GM23248 (cell line): Measurements from ENCODE around the gene RIOK2. TPM values are rescaled to one million over a fixed set of nuclear protein-coding genes. Genes with fewer than 3 reads are reported as not detected.

ENCODE experiments used
- DNase-seq: peaks from one replicate; pipeline ENCODE4 v3.0.0-alpha.2; 2015
- H2AFZ ChIP-seq: fragments of 200-600 bp; sonication (generic); 2 replicates; pipeline ENCODE4 v1.6.1; 2016; ENCODE audit warnings: antibody characterized with exemption
- H3F3A ChIP-seq: fragments of 200-600 bp; sonication (generic); 2 replicates; pipeline ENCODE4 v1.6.1; 2016; ENCODE audit warnings: mild to moderate bottlenecking, antibody characterized with exemption, mixed run types; ENCODE audit not compliant: insufficient read depth
- H3K27ac ChIP-seq: fragments of 200-600 bp; sonication (generic); 2 replicates; pipeline ENCODE4 v1.5.1; 2016; ENCODE audit warnings: mild to moderate bottlenecking
- H3K27me3 ChIP-seq: fragments of 200-600 bp; sonication (generic); replicated peaks from 2 replicates; pipeline ENCODE4 v1.6.1; 2016; ENCODE audit warnings: mild to moderate bottlenecking; ENCODE audit not compliant: insufficient read depth
- H3K36me3 ChIP-seq: fragments of 200-600 bp; sonication (generic); 2 replicates; pipeline ENCODE4 v1.6.1; 2016; ENCODE audit warnings: low read depth, mild to moderate bottlenecking
- H3K4me1 ChIP-seq: fragments of 200-600 bp; sonication (generic); 2 replicates; pipeline ENCODE4 v1.6.1; 2016; ENCODE audit warnings: mild to moderate bottlenecking; ENCODE audit not compliant: insufficient read depth
- H3K4me2 ChIP-seq: fragments of 200-600 bp; sonication (generic); one replicate; pipeline ENCODE4 v1.6.1; 2016; ENCODE audit warnings: mild to moderate bottlenecking; ENCODE audit not compliant: unreplicated experiment
- H3K4me3 ChIP-seq: fragments of 200-600 bp; sonication (generic); 2 replicates; pipeline ENCODE4 v1.5.1; 2016; ENCODE audit warnings: mild to moderate bottlenecking
- H3K79me2 ChIP-seq: fragments of 200-600 bp; sonication (generic); 2 replicates; pipeline ENCODE4 v1.6.1; 2016; ENCODE audit warnings: mild to moderate bottlenecking; ENCODE audit not compliant: insufficient read depth
- H3K9ac ChIP-seq: fragments of 200-600 bp; sonication (generic); 2 replicates; pipeline ENCODE4 v1.6.1; 2016; ENCODE audit warnings: mild to moderate bottlenecking
- H3K9me2 ChIP-seq: fragments of 200-600 bp; sonication (generic); 2 replicates; pipeline ENCODE4 v1.6.1; 2016; ENCODE audit warnings: mixed run types, mild to moderate bottlenecking, moderate library complexity; ENCODE audit not compliant: insufficient read depth
- H3K9me3 ChIP-seq: fragments of 200-600 bp; sonication (generic); one replicate; pipeline ENCODE4 v1.6.1; 2017; ENCODE audit warnings: low read depth
- H4K20me1 ChIP-seq: fragments of 200-600 bp; sonication (generic); 2 replicates; pipeline ENCODE4 v1.6.0; 2016; ENCODE audit not compliant: insufficient read depth
- EZH2 ChIP-seq: fragments of 200-600 bp; sonication (generic); IDR thresholded peaks from 2 replicates; pipeline ENCODE4 v1.6.1; 2018; ENCODE audit warnings: antibody characterized with exemption, mild to moderate bottlenecking; ENCODE audit not compliant: insufficient read depth, poor library complexity, severe bottlenecking
- EZH2phosphoT487 ChIP-seq: fragments of 200-600 bp; sonication (generic); IDR thresholded peaks from 2 replicates; pipeline ENCODE4 v1.6.1; 2018; ENCODE audit warnings: antibody characterized with exemption, moderate library complexity, mild to moderate bottlenecking, low read depth; ENCODE audit not compliant: insufficient read depth
- WGBS, 2 experiments: methylation state at CpG; one replicate each; pipeline ENCODE4 v1.1.6; 2015 to 2017; ENCODE audit warnings: low lambda C conversion rate in 2 of 2, low coverage in 1 of 2; ENCODE audit errors: missing lambda C conversion rate in 2 of 2; 5-methylcytosine and 5-hydroxymethylcytosine counted together
- in situ Hi-C: fragments of 300-500 bp; cut with MboI; formaldehyde crosslinking; loops from 2 replicates; pipeline ENCODE4 v1.15.0; 2020
- polyA plus RNA-seq: library from polyadenylated mRNA; unstranded; fragments of >200 nt; fragmentation: Nextera tagmentation; extraction: Ambion mirVana; gene quantifications from 2 replicates; pipeline ENCODE4 v1.2.1, GENCODE V29; 2016
- total RNA-seq: library from RNA; depleted of rRNA; stranded (reverse); fragments of >200 nt; shearing (Covaris generic); gene quantifications from 2 replicates; pipeline ENCODE4 v1.2.3, GENCODE V29; 2014

The RIOK2 gene
- total and polyA plus RNA-seq, 2 experiments from 2014 or later, result 35.5 to 55.6 TPM

DNA sequence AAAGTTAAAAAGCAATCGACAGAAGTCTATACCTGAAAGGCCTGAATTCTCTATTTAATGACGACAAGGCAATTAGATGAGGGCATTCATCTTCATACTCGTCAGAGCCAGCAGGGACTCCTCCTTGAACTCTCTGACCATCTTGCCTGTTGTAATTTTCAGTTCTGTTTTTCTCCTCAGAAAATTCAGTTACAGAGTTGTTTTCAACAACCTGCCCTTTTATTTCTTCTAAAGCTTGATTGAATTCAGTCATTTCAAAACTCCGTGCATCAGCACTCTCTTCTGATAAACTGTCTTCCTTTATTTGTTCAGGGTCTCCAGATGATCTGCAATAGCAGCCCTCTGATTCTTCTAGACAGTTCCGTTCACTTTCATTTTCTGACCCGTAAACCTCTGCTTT, 15.6 kb downstream of the RIOK2 start:
- Histone ChIP-seq H3K4me3 (no peak overlapping the region), H3K27ac (no peak overlapping the region), H3K27me3 (no peaks in the 10 kb centered on the region), H3K9me3 (no peaks in the 10 kb centered on the region), H3F3A (peaks cover 45% of the 10 kb centered on the region), H3K36me3 (peaks cover 87% of the 10 kb centered on the region), H4K20me1 (no peaks in the 10 kb centered on the region), H3K4me2 (no peak overlapping the region), H3K4me1 (peaks cover 19% of the 10 kb centered on the region), H3K9ac (peak overlapping the region; percentile 0; the same call in 1 of the 2 replicates), H3K79me2 (peaks cover 24% of the 10 kb centered on the region), H3K9me2 (no peaks in the 10 kb centered on the region), H2AFZ (no peak overlapping the region)
- in situ Hi-C loops, result loop anchor here (10.0 kb wide), 1 partner anchor 293 kb away; the partner anchor contains the start of gene ERAP2
- TF ChIP-seq EZH2, result no peak
- TF ChIP-seq EZH2phosphoT487, result no peak
- WGBS, 2 experiments, result 55 to 56% methylated on average over 6 of the region's 6 CpGs
- no peak for DNase-seq

DNA sequence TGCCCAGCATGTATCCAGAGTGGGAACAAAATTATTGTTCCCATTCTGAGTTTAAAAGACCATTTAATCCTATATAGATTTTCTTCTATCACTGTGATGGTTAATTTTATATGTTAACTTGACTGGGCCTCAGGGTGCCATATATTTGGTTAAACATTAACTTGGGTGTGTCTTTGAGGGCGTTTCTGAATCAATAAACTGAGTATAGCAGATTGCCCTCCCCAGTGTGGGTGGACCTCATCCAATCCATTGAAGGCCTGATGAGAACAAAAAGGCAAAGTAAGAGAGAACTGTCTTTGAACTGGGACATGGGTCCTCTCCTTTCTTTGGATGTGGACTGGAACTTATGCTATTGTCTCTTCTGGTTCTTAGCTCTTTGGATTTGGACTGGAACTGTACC, 17.3 kb downstream of the RIOK2 start:
- no peak for DNase-seq
- H3K27ac ChIP-seq, result peak overlapping the region; percentile 34
- no peak overlapping the region for H3K4me2 ChIP-seq
- peaks cover 87% of the 10 kb centered on the region for H3K36me3 ChIP-seq
- peaks cover 15% of the 10 kb centered on the region for H3K79me2 ChIP-seq
- no peaks in the 10 kb centered on the region for H3K27me3 ChIP-seq
- H3K9me3 ChIP-seq, result no peaks in the 10 kb centered on the region
- no peaks in the 10 kb centered on the region for H4K20me1 ChIP-seq
- no peak overlapping the region for H3K4me3 ChIP-seq
- peaks cover 19% of the 10 kb centered on the region for H3K4me1 ChIP-seq
- H3F3A ChIP-seq, result peaks cover 45% of the 10 kb centered on the region
- in situ Hi-C loops, result loop anchor here (10.0 kb wide), 1 partner anchor 291 kb away; the partner anchor contains the start of gene ERAP2
- no peak for TF ChIP-seq EZH2phosphoT487
- no peak for TF ChIP-seq EZH2
- no peaks in the 10 kb centered on the region for H3K9me2 ChIP-seq
- WGBS, 2 experiments, result 5 to 10% methylated on average over 1 of the region's 1 CpG
- H2AFZ ChIP-seq, result no peak overlapping the region
- H3K9ac ChIP-seq, result no peak overlapping the region

DNA sequence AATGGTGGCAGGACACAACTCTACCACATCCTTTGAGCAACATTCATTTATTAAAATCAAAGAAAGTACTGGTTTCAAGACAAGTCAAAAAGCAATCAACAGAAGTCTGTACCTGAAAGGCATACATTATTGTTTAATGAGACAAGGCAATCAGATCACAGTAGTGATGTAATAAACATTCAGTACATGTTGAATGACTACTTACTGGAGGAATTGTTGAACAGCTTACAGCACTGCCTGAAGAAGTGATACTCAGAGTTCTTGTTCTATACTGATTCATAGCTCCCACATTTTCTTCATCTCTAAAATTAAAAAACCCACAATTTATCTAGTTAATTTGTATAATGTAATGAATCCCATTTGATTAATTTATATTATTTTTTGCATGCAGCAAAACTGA, 18.2 kb downstream of the RIOK2 start:
- Histone ChIP-seq H3K27ac (peak overlapping the region; percentile 43), H3F3A (peaks cover 45% of the 10 kb centered on the region), H3K4me3 (no peak overlapping the region), H3K4me1 (peaks cover 19% of the 10 kb centered on the region), H3K79me2 (peaks cover 15% of the 10 kb centered on the region), H3K9ac (no peak overlapping the region), H3K27me3 (no peaks in the 10 kb centered on the region), H3K9me2 (no peaks in the 10 kb centered on the region), H3K36me3 (peaks cover 86% of the 10 kb centered on the region), H3K4me2 (no peak overlapping the region), H2AFZ (no peak overlapping the region), H3K9me3 (no peaks in the 10 kb centered on the region), H4K20me1 (no peaks in the 10 kb centered on the region)
- in situ Hi-C loops, result loop anchor here (10.0 kb wide), 1 partner anchor 290 kb away; the partner anchor contains the start of gene ERAP2
- TF ChIP-seq EZH2phosphoT487 (no peak), EZH2 (no peak)
- DNase-seq, result peak; percentile 73

DNA sequence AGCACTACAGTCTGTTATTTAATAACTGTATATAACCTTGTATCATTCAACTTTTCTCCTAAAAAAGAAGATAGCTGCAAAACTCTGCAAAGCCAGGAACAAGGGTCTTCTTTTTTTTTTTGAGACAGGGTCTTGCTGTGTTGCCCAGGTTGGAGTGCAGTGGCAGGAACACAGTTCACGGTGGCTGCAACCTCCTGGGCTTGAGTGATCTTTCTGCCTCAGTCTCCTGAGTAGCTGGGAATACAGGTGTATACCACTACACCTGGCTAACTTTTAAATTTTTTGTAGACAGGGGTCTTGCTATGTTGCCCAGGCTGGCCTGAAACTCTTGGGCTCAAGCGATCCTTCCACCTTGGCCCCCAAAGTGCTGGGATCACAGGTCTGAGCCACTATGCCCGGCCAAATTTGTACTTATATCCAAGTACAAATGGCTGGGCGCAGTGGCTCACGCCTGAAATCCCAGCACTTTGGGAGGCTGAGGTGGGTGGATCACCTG, 19.2 kb downstream of the RIOK2 start:
- Histone ChIP-seq H3F3A (peaks cover 45% of the 10 kb centered on the region), H3K27ac (no peak overlapping the region), H3K79me2 (peaks cover 15% of the 10 kb centered on the region), H3K4me1 (peaks cover 19% of the 10 kb centered on the region), H3K9me2 (no peaks in the 10 kb centered on the region), H4K20me1 (no peaks in the 10 kb centered on the region), H3K36me3 (peaks cover 76% of the 10 kb centered on the region), H3K27me3 (no peaks in the 10 kb centered on the region), H3K4me2 (no peak overlapping the region), H3K9me3 (no peaks in the 10 kb centered on the region), H2AFZ (no peak overlapping the region), H3K4me3 (no peak overlapping the region), H3K9ac (no peak overlapping the region)
- DNase-seq, result no peak
- in situ Hi-C loops, result loop anchor here (10.0 kb wide), 1 partner anchor 289 kb away; the partner anchor contains the start of gene ERAP2
- 84 to 86% methylated on average over 5 of the region's 5 CpGs for WGBS, 2 experiments
- TF ChIP-seq EZH2 (no peak), EZH2phosphoT487 (no peak)

DNA sequence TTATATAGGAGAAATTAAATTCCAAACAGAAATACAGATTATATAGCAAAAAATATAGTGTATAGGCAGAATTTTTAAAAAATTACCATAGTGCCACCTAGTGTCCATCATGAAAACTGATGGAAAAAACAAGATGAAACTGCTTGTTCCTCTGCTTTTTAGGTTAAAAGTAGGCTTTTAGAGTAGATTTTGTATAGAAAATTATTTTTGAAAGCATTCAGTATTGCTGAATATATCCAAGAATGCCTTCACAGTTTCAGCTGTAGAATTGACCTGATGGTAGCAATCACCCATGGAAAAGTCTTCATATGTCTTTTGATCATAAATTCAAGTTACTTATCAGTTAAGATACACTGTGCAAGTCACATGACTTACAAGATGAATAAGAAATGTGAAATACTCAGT, 19.7 kb downstream of the RIOK2 start:
- Histone ChIP-seq H3K9ac (no peak overlapping the region), H3K79me2 (peaks cover 15% of the 10 kb centered on the region), H4K20me1 (no peaks in the 10 kb centered on the region), H3F3A (peaks cover 43% of the 10 kb centered on the region), H3K27me3 (no peaks in the 10 kb centered on the region), H3K9me2 (no peaks in the 10 kb centered on the region), H3K9me3 (no peaks in the 10 kb centered on the region), H3K36me3 (peaks cover 71% of the 10 kb centered on the region), H3K27ac (no peak overlapping the region), H3K4me3 (no peak overlapping the region), H3K4me2 (no peak overlapping the region), H3K4me1 (peaks cover 19% of the 10 kb centered on the region), H2AFZ (no peak overlapping the region)
- TF ChIP-seq EZH2phosphoT487 (no peak), EZH2 (no peak)
- in situ Hi-C loops, result loop anchor here (10.0 kb wide), 1 partner anchor 289 kb away; the partner anchor contains the start of gene ERAP2
- peak; percentile 42 for DNase-seq
